Tibial artery (tissue), 4 donors: ENCODE data around the gene SOHLH1.

Source experiments
- DNase-seq, 2 donors: peaks; one replicate each; pipeline ENCODE4 v3.0.0-alpha.2; 2019
- H3K27ac ChIP-seq, 2 donors: fragments of 200-600 bp; sonication (generic) in 1 of 2; 1 replicate in 1 of 2; 2 replicates in 1 of 2; pipeline ENCODE4 v1.5.1; 2018 to 2019; ENCODE audit warnings: mild to moderate bottlenecking in 1 of 2
- H3K27me3 ChIP-seq, 2 donors: fragments of 200-600 bp; sonication (generic) in 1 of 2; one replicate each; pipeline versions ENCODE4 v1.5.1 to v1.6.0; 2016 to 2019
- H3K36me3 ChIP-seq, 3 donors: fragments of 200-600 bp; sonication (generic) in 2 of 3; one replicate each; pipeline ENCODE4 v1.5.1; 2016 to 2019; ENCODE audit warnings: mild to moderate bottlenecking in 2 of 3
- H3K4me1 ChIP-seq, 4 donors: fragments of 200-600 bp; sonication (generic) in 2 of 4; 1 replicate in 3 of 4; 2 replicates in 1 of 4; pipeline ENCODE4 v1.5.1; 2016 to 2019
- H3K4me3 ChIP-seq, 2 donors: fragments of 200-600 bp; sonication (generic) in 1 of 2; 1 replicate in 1 of 2; 2 replicates in 1 of 2; pipeline ENCODE4 v1.5.1; 2018 to 2019; ENCODE audit warnings: mild to moderate bottlenecking in 2 of 2
- H3K9me3 ChIP-seq, 3 donors: fragments of 200-600 bp; sonication (generic) in 1 of 3; one replicate each; pipeline ENCODE4 v1.5.1; 2016 to 2019
- intact Hi-C: fragments of 100-400 bp; cut with DNase I; formaldehyde crosslinking; loops from one replicate; pipeline ENCODE4 v1.15.0; 2023; ENCODE audit warnings: low total_unique reads
- TF ChIP-seq, protein P1 (sequence below), 2 experiments: fragments of 200-600 bp in 1 of 2; fragments of 450-650 bp in 1 of 2; IDR thresholded peaks; one replicate each; pipeline ENCODE4 v1.5.1; 2017 to 2019; ENCODE audit warnings: antibody characterized with exemption in 2 of 2, mild to moderate bottlenecking in 1 of 2, moderate library complexity in 1 of 2

SOHLH1 gene

DNA sequence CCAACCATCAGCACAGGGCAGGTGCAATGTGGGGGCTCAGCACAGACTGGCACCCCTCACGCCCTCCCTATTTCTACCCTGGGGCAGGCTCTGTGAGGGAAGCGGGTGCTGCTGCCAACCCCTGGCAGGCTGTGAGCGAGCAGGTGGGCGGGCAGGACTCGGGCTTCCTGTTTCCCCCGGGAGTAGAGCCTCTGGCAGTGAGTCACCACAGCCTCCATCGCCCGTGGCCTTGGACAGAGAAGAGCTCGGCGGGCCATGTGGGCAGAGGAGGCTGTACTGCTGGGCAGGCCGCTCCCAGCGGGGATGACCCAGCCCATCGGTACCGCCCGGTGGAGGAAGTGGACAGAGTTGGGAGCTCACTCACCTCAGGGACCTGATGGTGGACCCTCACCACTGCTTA, 19.3 kb upstream of the SOHLH1 start:
- no peak for DNase-seq
- Histone ChIP-seq H3K9me3 (no peaks in the 10 kb centered on the region), H3K27ac (no peak overlapping the region), H3K4me3 (no peak overlapping the region), H3K4me1 (peaks cover 0 to 7% (median 2%) of the 10 kb centered on the region in 4 donors), H3K27me3 (peaks cover 0 to 98% of the 10 kb centered on the region in 2 donors), H3K36me3 (no peaks in the 10 kb centered on the region)
- intact Hi-C loops = no loop called here
- TF ChIP-seq, protein P1, sequence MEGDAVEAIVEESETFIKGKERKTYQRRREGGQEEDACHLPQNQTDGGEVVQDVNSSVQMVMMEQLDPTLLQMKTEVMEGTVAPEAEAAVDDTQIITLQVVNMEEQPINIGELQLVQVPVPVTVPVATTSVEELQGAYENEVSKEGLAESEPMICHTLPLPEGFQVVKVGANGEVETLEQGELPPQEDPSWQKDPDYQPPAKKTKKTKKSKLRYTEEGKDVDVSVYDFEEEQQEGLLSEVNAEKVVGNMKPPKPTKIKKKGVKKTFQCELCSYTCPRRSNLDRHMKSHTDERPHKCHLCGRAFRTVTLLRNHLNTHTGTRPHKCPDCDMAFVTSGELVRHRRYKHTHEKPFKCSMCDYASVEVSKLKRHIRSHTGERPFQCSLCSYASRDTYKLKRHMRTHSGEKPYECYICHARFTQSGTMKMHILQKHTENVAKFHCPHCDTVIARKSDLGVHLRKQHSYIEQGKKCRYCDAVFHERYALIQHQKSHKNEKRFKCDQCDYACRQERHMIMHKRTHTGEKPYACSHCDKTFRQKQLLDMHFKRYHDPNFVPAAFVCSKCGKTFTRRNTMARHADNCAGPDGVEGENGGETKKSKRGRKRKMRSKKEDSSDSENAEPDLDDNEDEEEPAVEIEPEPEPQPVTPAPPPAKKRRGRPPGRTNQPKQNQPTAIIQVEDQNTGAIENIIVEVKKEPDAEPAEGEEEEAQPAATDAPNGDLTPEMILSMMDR (IDR thresholded peaks at IDR 0.05) = no peak

DNA sequence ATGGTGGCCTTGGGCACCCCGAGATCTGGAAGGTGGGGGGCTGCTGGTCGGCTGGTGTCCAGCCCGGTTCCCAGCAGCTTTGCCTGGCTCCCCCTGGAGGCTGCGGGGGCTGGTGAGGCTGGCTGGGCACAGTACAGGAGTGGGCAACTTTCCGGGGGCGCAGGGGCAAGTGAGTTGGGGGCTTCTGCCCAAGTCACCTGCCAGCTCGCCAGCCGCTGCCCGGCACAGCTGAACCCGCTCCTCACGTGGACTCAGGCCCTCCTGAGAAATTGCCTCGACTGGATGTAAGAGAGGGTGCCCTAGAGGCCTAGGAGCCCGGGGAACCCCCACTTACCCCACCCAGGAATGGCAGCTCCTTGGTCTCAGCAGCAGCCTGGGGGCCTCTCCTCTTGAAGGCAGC, 18.1 kb upstream of the SOHLH1 start:
- Histone ChIP-seq H3K27ac (no peak overlapping the region), H3K36me3 (no peaks in the 10 kb centered on the region), H3K9me3 (no peaks in the 10 kb centered on the region), H3K4me1 (peaks cover 0 to 7% (median 2%) of the 10 kb centered on the region in 4 donors), H3K4me3 (no peak overlapping the region), H3K27me3 (peaks cover 0 to 98% of the 10 kb centered on the region in 2 donors)
- intact Hi-C loops = no loop called here
- TF ChIP-seq, protein P1 (IDR thresholded peaks at IDR 0.05) = no peak
- DNase-seq = no peak

DNA sequence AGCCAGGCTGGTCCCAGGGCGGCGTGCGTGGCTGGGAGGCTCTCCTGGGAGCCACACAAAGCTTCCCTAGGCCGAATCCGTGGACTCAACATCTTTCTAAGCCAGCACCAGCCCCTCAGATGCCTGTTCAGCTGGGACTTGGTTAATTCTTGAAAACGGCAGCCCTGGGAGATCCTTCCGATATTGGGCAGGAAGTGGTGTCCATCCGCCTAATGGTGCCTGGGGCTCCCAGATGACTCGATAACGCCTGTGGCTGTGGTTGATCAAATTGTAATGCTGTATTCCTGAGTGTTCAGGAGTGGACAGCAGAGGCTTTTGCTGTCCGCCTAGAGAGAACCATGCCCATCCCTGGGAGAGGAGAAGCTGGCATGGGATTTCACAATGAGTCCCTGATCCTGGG, 16.8 kb upstream of the SOHLH1 start:
- H3K4me1 ChIP-seq = peaks cover 0 to 7% (median 2%) of the 10 kb centered on the region in 4 donors
- intact Hi-C loops = no loop called here
- no peak overlapping the region for H3K4me3 ChIP-seq
- H3K9me3 ChIP-seq = no peaks in the 10 kb centered on the region
- no peak overlapping the region for H3K27ac ChIP-seq
- H3K36me3 ChIP-seq = no peaks in the 10 kb centered on the region
- no peak for DNase-seq
- H3K27me3 ChIP-seq = peaks cover 0 to 95% of the 10 kb centered on the region in 2 donors
- TF ChIP-seq, protein P1 (IDR thresholded peaks at IDR 0.05) = no peak

DNA sequence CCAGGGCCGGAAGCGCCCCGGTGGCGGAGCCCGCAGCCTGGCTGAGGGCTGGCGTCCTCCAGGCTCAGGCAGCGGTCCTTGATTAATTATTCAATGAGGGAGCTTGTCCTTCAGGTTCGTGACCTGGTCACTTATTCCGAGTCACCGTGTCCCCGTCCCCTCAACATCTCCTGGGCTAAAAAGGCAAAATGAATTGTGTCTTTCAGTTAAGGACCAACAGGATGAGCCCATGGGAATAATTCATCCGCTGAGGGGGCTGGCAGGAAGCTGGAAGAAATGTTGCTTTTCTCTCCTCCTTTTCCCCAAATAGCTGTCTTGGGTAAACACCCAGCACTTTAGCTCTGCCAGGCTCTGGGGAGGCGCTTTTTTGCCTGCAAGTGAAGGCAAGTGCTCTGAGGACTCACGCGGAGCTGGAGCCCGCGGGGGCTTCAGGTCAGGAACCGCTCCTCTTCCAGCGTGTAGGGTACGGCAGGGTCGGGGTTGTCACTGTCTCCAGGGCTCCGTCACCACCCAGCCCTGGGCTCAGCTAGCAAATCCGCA, 15.8 kb upstream of the SOHLH1 start:
- DNase-seq = no peak
- Histone ChIP-seq H3K9me3 (no peaks in the 10 kb centered on the region), H3K27ac (no peak overlapping the region), H3K4me1 (peaks cover 0 to 7% (median 2%) of the 10 kb centered on the region in 4 donors), H3K27me3 (peaks cover 0 to 86% of the 10 kb centered on the region in 2 donors), H3K4me3 (no peak overlapping the region), H3K36me3 (no peaks in the 10 kb centered on the region)
- TF ChIP-seq, protein P1 (IDR thresholded peaks at IDR 0.05) = no peak
- intact Hi-C loops = no loop called here

DNA sequence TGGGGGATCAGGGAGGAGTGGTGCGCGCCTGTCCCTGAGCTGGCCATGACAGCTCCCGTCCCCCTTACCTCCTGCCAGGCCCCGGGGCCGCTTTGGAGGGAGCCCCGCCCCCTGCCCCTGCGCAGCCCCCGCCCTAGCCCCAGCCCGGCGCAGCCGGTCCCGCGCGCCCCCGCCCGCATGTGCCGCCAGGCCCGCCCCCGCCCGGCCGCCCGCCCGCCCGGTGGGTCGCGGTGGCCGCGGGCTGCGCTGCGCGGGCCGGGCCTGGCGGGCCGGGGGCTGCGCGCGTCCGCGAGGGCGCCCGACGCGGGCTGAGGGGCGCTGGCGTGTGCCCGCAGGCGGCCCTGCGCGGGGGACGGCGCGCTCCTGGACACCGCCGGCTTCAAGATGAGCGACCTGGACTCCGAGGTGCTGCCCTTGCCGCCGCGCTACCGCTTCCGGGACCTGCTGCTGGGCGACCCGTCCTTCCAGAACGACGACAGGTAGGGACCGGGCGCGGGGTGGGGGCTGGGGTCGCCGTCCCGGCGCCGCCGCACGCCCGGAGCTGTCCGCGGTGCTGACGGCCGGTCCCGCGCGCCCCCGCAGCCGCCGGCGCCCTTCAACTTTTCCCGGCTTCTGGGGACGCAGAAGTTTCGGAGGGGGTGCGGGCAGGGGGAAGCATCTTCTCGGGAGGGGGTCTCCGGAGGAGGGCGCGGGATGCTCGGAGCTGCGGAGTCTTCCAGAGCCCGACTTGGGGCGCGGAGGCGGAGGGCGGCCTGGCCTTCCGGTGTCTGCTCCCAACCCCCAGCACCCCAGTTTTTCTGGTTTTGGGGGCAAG, 15.2 kb upstream of the SOHLH1 start:
- Histone ChIP-seq H3K4me3 (no peak overlapping the region), H3K27me3 (peaks cover 0 to 81% of the 10 kb centered on the region in 2 donors), H3K36me3 (no peaks in the 10 kb centered on the region), H3K4me1 (peaks cover 0 to 7% (median 2%) of the 10 kb centered on the region in 4 donors), H3K27ac (no peak overlapping the region), H3K9me3 (no peaks in the 10 kb centered on the region)
- intact Hi-C loops = no loop called here
- TF ChIP-seq, protein P1 (IDR thresholded peaks at IDR 0.05) = no peak
- DNase-seq = no peak
